Spleen (tissue), 11 donors: Measurements from ENCODE around the gene SOHLH2. TPM values are rescaled to one million over a fixed set of nuclear protein-coding genes. Genes with fewer than 3 reads are reported as not detected.

Experiments used
- DNase-seq: peaks from one replicate; pipeline ENCODE4 v3.0.0-alpha.2; 2020
- H3K27ac ChIP-seq, 8 donors: fragments of 200-600 bp; sonication (generic) in 7 of 8; 1 replicate in 4 of 8; 2 replicates in 4 of 8; pipeline versions ENCODE4 v1.5.0 to v1.8.0; 2016 to 2021; ENCODE audit warnings: inconsistent platforms in 4 of 8, mild to moderate bottlenecking in 4 of 8, moderate library complexity in 1 of 8
- H3K27me3 ChIP-seq, 7 donors: fragments of 200-600 bp; sonication (generic) in 6 of 7; replicated peaks in 1 of 7; 1 replicate in 4 of 7; 2 replicates in 3 of 7; pipeline versions ENCODE4 v1.5.0 to v1.8.0; 2016 to 2021; ENCODE audit warnings: inconsistent platforms in 3 of 7, mild to moderate bottlenecking in 1 of 7
- H3K36me3 ChIP-seq, 6 donors: fragments of 200-600 bp; sonication (generic) in 5 of 6; 1 replicate in 4 of 6; 2 replicates in 2 of 6; pipeline versions ENCODE4 v1.5.0 to v1.8.0; 2016 to 2021; ENCODE audit warnings: inconsistent platforms in 2 of 6
- H3K4me1 ChIP-seq, 6 donors: fragments of 200-600 bp; sonication (generic) in 5 of 6; 1 replicate in 3 of 6; 2 replicates in 3 of 6; pipeline versions ENCODE4 v1.5.0 to v1.8.0; 2016 to 2021; ENCODE audit warnings: inconsistent platforms in 3 of 6
- H3K4me3 ChIP-seq, 8 donors: fragments of 200-600 bp; sonication (generic) in 7 of 8; 1 replicate in 4 of 8; 2 replicates in 4 of 8; pipeline versions ENCODE4 v1.5.0 to v1.8.0; 2016 to 2021; ENCODE audit warnings: inconsistent platforms in 4 of 8, mild to moderate bottlenecking in 4 of 8, moderate library complexity in 2 of 8
- H3K9me3 ChIP-seq, 8 donors: fragments of 200-600 bp; sonication (generic) in 7 of 8; 1 replicate in 4 of 8; 2 replicates in 4 of 8; pipeline versions ENCODE4 v1.5.0 to v1.8.0; 2016 to 2021; ENCODE audit warnings: inconsistent platforms in 4 of 8
- CTCF ChIP-seq, 11 experiments: fragments of 200-600 bp in 7 of 11; fragments of 450-650 bp in 4 of 11; sonication (generic) in 4 of 11; IDR thresholded peaks in 8 of 11; conservative IDR thresholded peaks in 3 of 11; 1 replicate in 7 of 11; 2 replicates in 4 of 11; pipeline versions ENCODE4 v1.4.0 to v1.8.0; 2016 to 2021; ENCODE audit warnings: antibody characterized with exemption in 11 of 11, inconsistent platforms in 4 of 11, mild to moderate bottlenecking in 1 of 11
- POLR2A ChIP-seq, 3 donors: fragments of 450-650 bp; IDR thresholded peaks; one replicate each; pipeline ENCODE4 v1.5.1; 2017; ENCODE audit warnings: antibody characterized with exemption in 3 of 3, mild to moderate bottlenecking in 1 of 3
- POLR2AphosphoS5 ChIP-seq, 3 donors: sonication (generic); formaldehyde crosslinking; IDR thresholded peaks; one replicate each; pipeline ENCODE4 v1.5.1; 2017; ENCODE audit warnings: antibody characterized with exemption in 3 of 3
- WGBS, 5 donors: extraction: QIAGEN DNeasy Blood & Tissue Kit in 3 of 5; methylation state at CpG; one replicate each; pipeline versions ENCODE4 v1.1.5 to v1.1.7; 2013 to 2018; 5-methylcytosine and 5-hydroxymethylcytosine counted together
- intact Hi-C: fragments of 100-400 bp; cut with DNase I; formaldehyde crosslinking; loops from one replicate; pipeline ENCODE4 v1.15.0; 2023; ENCODE audit warnings: low total_unique reads
- polyA plus RNA-seq, 3 donors: library from polyadenylated mRNA; stranded (reverse); fragments of 200-250 nt; gene quantifications; one replicate each; pipeline ENCODE4 v1.2.1, GENCODE V29; 2013
- total RNA-seq, 7 donors: library from RNA; depleted of rRNA in 3 of 7; stranded (reverse); fragments of >200 nt in 3 of 7; fragmentation: NEBNext Ultra II Directional in 4 of 7; extraction: Animal tissue kit (Norgen Biotek cat#: 25700) in 4 of 7; gene quantifications; one replicate each; pipeline versions ENCODE4 v1.1.0 to v1.2.1, GENCODE V29; 2016 to 2021
- donor health status: healthy with polysubstance abuse.
- donor health status: DM: no; HTN: no; CAD: no; lungs with moderate emphysema.
- donor health status: DM: no; HTN: no; CAD: no.
- donor health status: Bipolar disorder and iron deficiency.
- donor health status: healthy.
- donor health status: DM: no; HTN: no; CAD: no.
- donor health status: DM: yes; HTN: yes; CAD: no.

The SOHLH2 gene
- total and polyA plus RNA-seq, 10 donors: 0.06 TPM; not detected in 9

- Histone ChIP-seq H3K9me3 (peaks cover 0 to 16% (median 9%) of the 10 kb centered on the region in 8 donors), H3K27ac (no peak overlapping the region), H3K27me3 (no peaks in the 10 kb centered on the region), H3K36me3 (no peaks in the 10 kb centered on the region), H3K4me3 (no peak overlapping the region), H3K4me1 (no peaks in the 10 kb centered on the region)
- TF ChIP-seq POLR2AphosphoS5 (IDR thresholded peaks at IDR 0.05) (no peak), POLR2A (IDR thresholded peaks at IDR 0.05) (no peak), CTCF (IDR thresholded peaks at IDR 0.05 in 8 of 11, conservative IDR thresholded peaks at IDR 0.05 in 3 of 11) (no peak)
- no peak for DNase-seq
- WGBS, 5 donors: 44 to 81% (median 62%) methylated on average over 1 of the region's 1 CpG
- intact Hi-C loops: no loop called here
Observed at GRCh38 chr13:36244990-36245389, 30.6 kb upstream of the SOHLH2 start.

GRCh38 chr13:36244073-36244472 is 29.7 kb upstream of the SOHLH2 start:
- TF ChIP-seq POLR2A (IDR thresholded peaks at IDR 0.05): no peak
- TF ChIP-seq POLR2AphosphoS5 (IDR thresholded peaks at IDR 0.05): no peak
- TF ChIP-seq CTCF (IDR thresholded peaks at IDR 0.05 in 8 of 11, conservative IDR thresholded peaks at IDR 0.05 in 3 of 11): no peak
- intact Hi-C loops: no loop called here
- no peak overlapping the region for H3K4me3 ChIP-seq
- 75 to 87% (median 84%) methylated on average over 2 of the region's 2 CpGs for WGBS, 5 donors
- no peaks in the 10 kb centered on the region for H3K4me1 ChIP-seq
- H3K27me3 ChIP-seq: no peaks in the 10 kb centered on the region
- H3K27ac ChIP-seq: no peak overlapping the region
- peaks cover 0 to 16% (median 9%) of the 10 kb centered on the region in 8 donors for H3K9me3 ChIP-seq
- no peaks in the 10 kb centered on the region for H3K36me3 ChIP-seq
- DNase-seq: no peak

GRCh38 chr13:36242761-36243160 is 28.4 kb upstream of the SOHLH2 start:
- 67 to 96% (median 82%) methylated on average over 2 of the region's 2 CpGs for WGBS, 5 donors
- Histone ChIP-seq H3K27ac (no peak overlapping the region), H3K27me3 (no peaks in the 10 kb centered on the region), H3K4me3 (no peak overlapping the region), H3K9me3 (peaks cover 0 to 16% (median 9%) of the 10 kb centered on the region in 8 donors), H3K4me1 (no peaks in the 10 kb centered on the region), H3K36me3 (no peaks in the 10 kb centered on the region)
- intact Hi-C loops: no loop called here
- TF ChIP-seq POLR2A (IDR thresholded peaks at IDR 0.05) (no peak), CTCF (IDR thresholded peaks at IDR 0.05 in 8 of 11, conservative IDR thresholded peaks at IDR 0.05 in 3 of 11) (no peak), POLR2AphosphoS5 (IDR thresholded peaks at IDR 0.05) (no peak)
- DNase-seq: no peak

GRCh38 chr13:36231236-36231635 is 16.9 kb upstream of the SOHLH2 start:
- WGBS, 5 donors: 58 to 76% (median 67%) methylated on average over 3 of the region's 3 CpGs
- H3K4me3 ChIP-seq: no peak overlapping the region
- H3K36me3 ChIP-seq: no peaks in the 10 kb centered on the region
- H3K4me1 ChIP-seq: no peaks in the 10 kb centered on the region
- H3K9me3 ChIP-seq: peaks cover 0 to 38% (median 21%) of the 10 kb centered on the region in 8 donors
- DNase-seq: no peak
- intact Hi-C loops: no loop called here
- no peak for TF ChIP-seq POLR2A (IDR thresholded peaks at IDR 0.05)
- no peak for TF ChIP-seq POLR2AphosphoS5 (IDR thresholded peaks at IDR 0.05)
- no peak for TF ChIP-seq CTCF (IDR thresholded peaks at IDR 0.05 in 8 of 11, conservative IDR thresholded peaks at IDR 0.05 in 3 of 11)
- H3K27ac ChIP-seq: no peak overlapping the region
- no peaks in the 10 kb centered on the region for H3K27me3 ChIP-seq
